K562 (cell line): ENCODE results near the gene GANAB. TPM values are rescaled to one million over a fixed set of nuclear protein-coding genes. Genes with fewer than 3 reads are reported as not detected.

ENCODE experiments used
- ATF7 ChIP-seq: fragments of 450-650 bp; IDR thresholded peaks from 2 replicates; pipeline ENCODE4 v1.7.1; 2014; ENCODE audit warnings: mild to moderate bottlenecking, moderate library complexity
- CBFA2T3 ChIP-seq: fragments of 450-650 bp; IDR thresholded peaks from 2 replicates; pipeline ENCODE4 v1.6.1; 2017
- HMGN3 ChIP-seq: IDR thresholded peaks from 2 replicates; pipeline ENCODE4 v1.6.1; 2011; ENCODE audit warnings: borderline replicate concordance, low read depth, mild to moderate bottlenecking, mixed read lengths, low read length; ENCODE audit not compliant: insufficient read length; ENCODE audit errors: extremely low read depth
- MYNN ChIP-seq, 2 experiments: sonication (generic); formaldehyde crosslinking in 1 of 2; IDR thresholded peaks; 2 replicates each; pipeline versions ENCODE4 v1.5.0 to v1.6.1; 2016 to 2020; ENCODE audit warnings: antibody characterized with exemption in 1 of 2, missing genetic modification reagents in 1 of 2
- NFIC ChIP-seq: fragments of 450-650 bp; IDR thresholded peaks from 2 replicates; pipeline ENCODE4 v1.6.1; 2017; ENCODE audit warnings: mild to moderate bottlenecking, inconsistent platforms
- PHTF2 ChIP-seq: fragments of 250-450 bp; sonication (Bioruptor Pico); IDR thresholded peaks from 2 replicates; pipeline ENCODE4 v1.5.0; 2021; ENCODE audit warnings: mild to moderate bottlenecking
- PML ChIP-seq: IDR thresholded peaks from 2 replicates; pipeline ENCODE4 v1.6.1; 2012; ENCODE audit warnings: low read length, inconsistent platforms
- POLR2AphosphoS5 ChIP-seq: IDR thresholded peaks from 2 replicates; pipeline ENCODE4 v1.6.1; 2011; ENCODE audit warnings: mild to moderate bottlenecking, low read depth, low read length, moderate library complexity; ENCODE audit not compliant: control insufficient read depth, insufficient read depth
- RBM15 ChIP-seq: fragments of 200-400 bp; formaldehyde crosslinking; IDR thresholded peaks from 2 replicates; pipeline ENCODE4 v1.6.1; 2018; ENCODE audit warnings: mild to moderate bottlenecking, low read length, moderate library complexity; ENCODE audit not compliant: insufficient read depth
- THAP12 ChIP-seq: fragments of 250-450 bp; sonication (Bioruptor Pico); IDR thresholded peaks from 2 replicates; pipeline ENCODE4 v1.9.0; 2021; ENCODE audit warnings: mild to moderate bottlenecking, inconsistent platforms
- TOE1 ChIP-seq, 2 experiments: fragments of 450-650 bp in 1 of 2; sonication (generic) in 1 of 2; formaldehyde crosslinking in 1 of 2; IDR thresholded peaks; 2 replicates each; pipeline versions ENCODE4 v1.7.1 to v1.8.0; 2016 to 2022; ENCODE audit warnings: borderline replicate concordance in 2 of 2, mild to moderate bottlenecking in 2 of 2, antibody characterized with exemption in 1 of 2, inconsistent platforms in 1 of 2, low read depth in 1 of 2, missing genetic modification reagents in 1 of 2, moderate library complexity in 1 of 2
- USF1 ChIP-seq: sonication (generic); formaldehyde crosslinking; IDR thresholded peaks from 2 replicates; pipeline ENCODE4 v1.9.0; 2022; ENCODE audit warnings: mild to moderate bottlenecking, missing genetic modification reagents
- ZBTB8A ChIP-seq: fragments of 450-650 bp; IDR thresholded peaks from 2 replicates; pipeline ENCODE4 v1.6.1; 2018; ENCODE audit warnings: mild to moderate bottlenecking, moderate library complexity; ENCODE audit not compliant: partially characterized antibody
- ZKSCAN3 ChIP-seq: fragments of 250-450 bp; sonication (Bioruptor Pico); IDR thresholded peaks from 2 replicates; pipeline ENCODE4 v1.4.0; 2020
- ZNF592 ChIP-seq: fragments of 450-650 bp; IDR thresholded peaks from 2 replicates; pipeline ENCODE4 v1.6.1; 2017; ENCODE audit warnings: antibody characterized with exemption, mild to moderate bottlenecking
- ZNF609 ChIP-seq: sonication (generic); formaldehyde crosslinking; IDR thresholded peaks from 2 replicates; pipeline ENCODE4 v1.8.1; 2023; ENCODE audit warnings: missing genetic modification reagents, mild to moderate bottlenecking, borderline replicate concordance
- polyA plus RNA-seq, 8 experiments: library from polyadenylated mRNA; depleted of rRNA in 4 of 8; stranded (reverse) in 5 of 8; unstranded in 3 of 8; fragments of >200 nt; fragmentation: Nextera tagmentation in 2 of 8; fragmentation: Illumina TruSeq in 1 of 8; extraction: Ambion mirVana in 2 of 8; extraction: Trizol in 1 of 8; gene quantifications; 2 replicates each; pipeline versions ENCODE4 v1.2.1 to v1.2.3, GENCODE V29; 2011 to 2014; ENCODE audit warnings: inconsistent platforms in 1 of 8, missing spikeins in 1 of 8
- total RNA-seq, 7 experiments: library from RNA; depleted of rRNA in 6 of 7; stranded (reverse); fragments of >200 nt in 6 of 7; fragmentation: Illumina TruSeq in 2 of 7; extraction: Trizol in 2 of 7; gene quantifications; 2 replicates each; pipeline versions ENCODE4 v1.2.1 to v1.2.3, GENCODE V29; 2011 to 2021; ENCODE audit warnings: low replicate concordance in 1 of 7

The GANAB gene
- total and polyA plus RNA-seq, 9 of the 15 experiments (the other 6 are each of a cell fraction or from before 2014, with no cell fraction given) = 6.5 to 284 (median 161) TPM

GRCh38 chr11:62671236-62671607 is 24.8 kb upstream of the GANAB start (continued):
- TF ChIP-seq THAP12 (CRISPR knock-in tag) = no peak
- no peak for TF ChIP-seq CBFA2T3
- TF ChIP-seq TOE1 (IDR thresholded peaks at IDR 0.05; ENCODE audit: borderline replicate concordance) = peak; percentile 13
- TF ChIP-seq TOE1 (CRISPR knock-in tag; IDR thresholded peaks at IDR 0.05; ENCODE audit: borderline replicate concordance, low read depth) = no peak
- 0 out of 2 replicates have a peak, but pooled peaks have one; percentile 10 for TF ChIP-seq ZNF609 (CRISPR knock-in tag)
- TF ChIP-seq PML = peak; percentile 52; the same call in 1 of the 2 replicates
- TF ChIP-seq ZKSCAN3 = no peak
- peak; percentile 67 for TF ChIP-seq ATF7
- TF ChIP-seq NFIC = no peak
- TF ChIP-seq RBM15 = no peak
- TF ChIP-seq POLR2AphosphoS5 = no peak
- TF ChIP-seq USF1 (CRISPR knock-in tag) = no peak
- 0 out of 2 replicates have a peak, but pooled peaks have one; percentile 34 for TF ChIP-seq PHTF2 (CRISPR knock-in tag)
- TF ChIP-seq HMGN3 = no peak
- peak; percentile 40; the same call in 1 of the 2 replicates for TF ChIP-seq ZNF592
- no peak for TF ChIP-seq ZBTB8A
- TF ChIP-seq MYNN (IDR thresholded peaks at IDR 0.05) = no peak
- TF ChIP-seq MYNN (CRISPR knock-in tag; IDR thresholded peaks at IDR 0.05) = no peak
